B cell (primary cell): ENCODE results near the gene MYH15. TPM values are rescaled to one million over a fixed set of nuclear protein-coding genes. Genes with fewer than 3 reads are reported as not detected.

Experiments
- ATAC-seq: fragments of 200-7000 bp; cut with Tn5 transposase; one replicate; pipeline ENCODE4 v1.10.0; 2021; ENCODE audit warnings: low read depth, mild to moderate bottlenecking, moderate number of reproducible peaks, moderate library complexity
- CTCF ChIA-PET: fragments of 350-600 bp; sonication (Branson Sonifier 250); formaldehyde crosslinking; loops from one replicate; lab custom pipeline; 2021; ENCODE audit warnings: antibody characterized with exemption, inconsistent platforms; lab: Charles Lee
- POLR2A ChIA-PET: fragments of 350-600 bp; sonication (Branson Sonifier 250); formaldehyde crosslinking; loops from one replicate; lab custom pipeline; 2021; ENCODE audit warnings: antibody characterized with exemption; lab: Charles Lee
- DNase-seq: peaks from one replicate; pipeline ENCODE4 v3.0.0; 2013
- H2AFZ ChIP-seq: 2 replicates; pipeline ENCODE4 v1.6.1; 2012; ENCODE audit warnings: mild to moderate bottlenecking, low read depth, low read length; ENCODE audit not compliant: insufficient read depth, poor library complexity, severe bottlenecking
- H3K27ac ChIP-seq, 2 donors: 1 replicate in 1 of 2; 2 replicates in 1 of 2; pipeline ENCODE4 v1.5.1; 2012 to 2013; ENCODE audit warnings: low read length in 2 of 2, mild to moderate bottlenecking in 2 of 2, moderate library complexity in 1 of 2
- H3K27me3 ChIP-seq, 4 experiments: fragments of 200-600 bp in 1 of 4; sonication (generic) in 1 of 4; replicated peaks in 1 of 4; 1 replicate in 2 of 4; 2 replicates in 2 of 4; pipeline versions ENCODE4 v1.6.1 to v1.7.0; 2013 to 2016; ENCODE audit warnings: low read length in 3 of 4, mild to moderate bottlenecking in 2 of 4, mixed read lengths in 1 of 4, moderate library complexity in 1 of 4; ENCODE audit not compliant: insufficient read depth in 4 of 4, control insufficient read depth in 3 of 4; ENCODE audit errors: control extremely low read depth in 1 of 4
- H3K36me3 ChIP-seq, 2 experiments: replicated peaks in 1 of 2; 1 replicate in 1 of 2; 2 replicates in 1 of 2; pipeline versions ENCODE4 v1.6.1 to v1.7.1; 2013; ENCODE audit warnings: low read length in 1 of 2; ENCODE audit not compliant: insufficient read depth in 2 of 2, control insufficient read depth in 1 of 2; ENCODE audit errors: control extremely low read depth in 1 of 2, extremely low read depth in 1 of 2
- H3K4me1 ChIP-seq, 2 donors: fragments of 200-600 bp in 1 of 2; sonication (generic) in 1 of 2; 1 replicate in 1 of 2; 2 replicates in 1 of 2; pipeline versions ENCODE4 v1.5.1 to v1.6.1; 2013 to 2017; ENCODE audit warnings: low read length in 2 of 2; ENCODE audit not compliant: control insufficient read depth in 2 of 2, insufficient read depth in 2 of 2
- H3K4me2 ChIP-seq: replicated peaks from 2 replicates; pipeline ENCODE3; 2012; ENCODE audit warnings: mild to moderate bottlenecking, low read depth, low read length; ENCODE audit not compliant: poor library complexity, severe bottlenecking
- H3K4me3 ChIP-seq, 5 experiments: fragments of 200-600 bp in 1 of 5; sonication (generic) in 1 of 5; 1 replicate in 3 of 5; 2 replicates in 2 of 5; pipeline versions ENCODE4 v1.5.1 to v1.7.0; 2011 to 2016; ENCODE audit warnings: low read length in 4 of 5, mild to moderate bottlenecking in 4 of 5, low read depth in 2 of 5, control low read depth in 1 of 5, moderate library complexity in 1 of 5; ENCODE audit not compliant: insufficient read depth in 1 of 5; ENCODE audit errors: control extremely low read depth in 1 of 5, extremely low read depth in 1 of 5
- H3K79me2 ChIP-seq: fragments of 200-600 bp; sonication (generic); one replicate; pipeline ENCODE4 v1.6.0; 2016; ENCODE audit warnings: low read length; ENCODE audit not compliant: control insufficient read depth, insufficient read depth
- H3K9ac ChIP-seq: fragments of 200-600 bp; sonication (generic); 2 replicates; pipeline ENCODE4 v1.6.1; 2017; ENCODE audit warnings: mild to moderate bottlenecking, low read length, moderate library complexity
- H3K9me3 ChIP-seq, 3 donors: one replicate each; pipeline versions ENCODE4 v1.6.1 to v1.7.1; 2013; ENCODE audit warnings: low read length in 2 of 3; ENCODE audit not compliant: control insufficient read depth in 2 of 3, insufficient read depth in 1 of 3; ENCODE audit errors: control extremely low read depth in 1 of 3
- H4K20me1 ChIP-seq: 2 replicates; pipeline ENCODE4 v1.6.0; 2012; ENCODE audit warnings: mild to moderate bottlenecking, low read length; ENCODE audit not compliant: insufficient read depth, control insufficient read depth, poor library complexity, severe bottlenecking
- H3K27ac Mint-ChIP-seq: one replicate; pipeline ENCODE4 v1.8.0; 2021; ENCODE audit warnings: mixed read lengths
- H3K27me3 Mint-ChIP-seq: one replicate; pipeline ENCODE4 v1.8.0; 2021; ENCODE audit warnings: mixed read lengths
- H3K4me1 Mint-ChIP-seq: one replicate; pipeline ENCODE4 v1.8.0; 2021; ENCODE audit warnings: mixed read lengths
- H3K4me3 Mint-ChIP-seq: one replicate; pipeline ENCODE4 v1.8.0; 2021; ENCODE audit warnings: mixed read lengths
- H3K9me3 Mint-ChIP-seq: one replicate; pipeline ENCODE4 v1.8.0; 2022; ENCODE audit warnings: mixed read lengths; ENCODE audit not compliant: insufficient read depth
- CTCF ChIP-seq: fragments of 200-600 bp; IDR thresholded peaks from one replicate; pipeline ENCODE4 v1.8.0; 2022; ENCODE audit warnings: antibody characterized with exemption, mild to moderate bottlenecking
- EZH2 ChIP-seq: IDR thresholded peaks from 2 replicates; pipeline ENCODE4 v1.6.1; 2012; ENCODE audit warnings: borderline replicate concordance, low read depth, mild to moderate bottlenecking, moderate library complexity, low read length; ENCODE audit not compliant: insufficient read depth, poor library complexity, severe bottlenecking
- WGBS: methylation state at CpG from one replicate; pipeline ENCODE4 v1.1.5; 2013; ENCODE audit warnings: missing lambda C conversion rate; ENCODE audit not compliant: insufficient coverage; 5-methylcytosine and 5-hydroxymethylcytosine counted together
- intact Hi-C: fragments of 100-400 bp; cut with micrococcal nuclease; formaldehyde crosslinking; loops from one replicate; pipeline ENCODE4 v1.10.0; 2022
- polyA plus RNA-seq: library from polyadenylated mRNA; depleted of rRNA; stranded (reverse); fragments of >200 nt; gene quantifications from 2 replicates; pipeline ENCODE4 v1.2.3, GENCODE V29; 2012
- total RNA-seq, 2 donors: library from RNA; stranded (reverse); fragments of 120-200 nt in 1 of 2; gene quantifications; 1 replicate in 1 of 2; 2 replicates in 1 of 2; pipeline versions ENCODE4 v1.2.3 to v1.2.4, GENCODE V29; 2013 to 2022

Gene MYH15
- total and polyA plus RNA-seq, 2 donors (not counting 1 experiment from before 2014, with no cell fraction given): 0.06 TPM; not detected in 1

GRCh38 chr3:108473711-108474110 is 36.7 kb downstream of the MYH15 start:
- peaks cover 2% of the 10 kb centered on the region for H3K27me3 Mint-ChIP-seq
- no peak overlapping the region for H3K27ac Mint-ChIP-seq
- CTCF ChIA-PET: no interaction called here
- H3K36me3 ChIP-seq: no peaks in the 10 kb centered on the region
- H3K27me3 ChIP-seq: no peaks in the 10 kb centered on the region
- ATAC-seq (no peak), DNase-seq (no peak)
- POLR2A ChIA-PET: no interaction called here
- H3K4me3 ChIP-seq: no peak overlapping the region
- peaks cover 4 to 6% of the 10 kb centered on the region in 2 donors for H3K4me1 ChIP-seq
- no peak overlapping the region for H3K9ac ChIP-seq
- H4K20me1 ChIP-seq: no peaks in the 10 kb centered on the region
- peaks cover 0 to 3% (median 0%) of the 10 kb centered on the region in 3 donors for H3K9me3 ChIP-seq
- no peaks in the 10 kb centered on the region for H3K9me3 Mint-ChIP-seq
- TF ChIP-seq EZH2: no peak
- TF ChIP-seq CTCF: no peak
- peaks cover 12% of the 10 kb centered on the region for H3K4me1 Mint-ChIP-seq
- H3K4me3 Mint-ChIP-seq: no peak overlapping the region
- intact Hi-C loops: loop anchor here (10.0 kb wide), 1 partner anchor 389 kb away; no protein-coding TSS in a partner anchor
- H3K4me2 ChIP-seq: no peak overlapping the region
- H3K27ac ChIP-seq: no peak overlapping the region
- no peaks in the 10 kb centered on the region for H3K79me2 ChIP-seq
- H2AFZ ChIP-seq: no peak overlapping the region

DNA sequence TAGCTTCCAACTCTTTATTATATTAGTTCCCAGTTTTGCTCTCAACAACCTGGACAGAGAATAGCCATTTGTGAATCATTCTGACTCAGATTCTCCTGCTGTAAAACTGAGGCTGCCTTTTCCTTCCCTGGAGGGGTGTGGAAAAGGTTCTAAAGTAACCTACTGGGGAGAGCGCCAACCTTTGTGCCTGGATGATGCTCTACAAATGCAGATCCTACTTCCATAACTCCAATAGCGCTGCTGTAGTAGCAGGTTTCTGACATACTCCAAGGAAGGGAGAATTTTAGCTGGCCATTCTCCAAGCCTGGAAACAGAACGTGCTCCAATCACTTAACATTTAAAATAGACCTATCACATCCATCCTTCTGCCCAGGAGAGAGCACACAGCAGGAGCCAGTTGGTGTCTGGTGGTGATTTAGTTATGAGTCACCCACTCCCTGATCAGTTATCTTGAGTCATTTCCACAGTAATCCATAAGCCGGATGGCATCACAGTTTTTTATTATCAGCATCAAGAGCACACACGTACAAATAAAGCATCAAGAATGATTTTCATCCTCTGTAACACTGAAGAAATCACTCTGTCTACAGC is 38.3 kb downstream of the MYH15 start:
- DNase-seq: no peak
- Histone ChIP-seq H3K4me1 (peaks cover 4 to 6% of the 10 kb centered on the region in 2 donors), H3K79me2 (no peaks in the 10 kb centered on the region), H4K20me1 (no peaks in the 10 kb centered on the region), H3K36me3 (no peaks in the 10 kb centered on the region), H3K9me3 (peaks cover 0 to 3% (median 0%) of the 10 kb centered on the region in 3 donors), H2AFZ (no peak overlapping the region), H3K4me3 (no peak overlapping the region), H3K27me3 (no peaks in the 10 kb centered on the region), H3K4me2 (no peak overlapping the region), H3K27ac (no peak overlapping the region), H3K9ac (no peak overlapping the region)
- Mint-ChIP-seq H3K4me3 (no peak overlapping the region), H3K4me1 (peaks cover 9% of the 10 kb centered on the region), H3K9me3 (no peaks in the 10 kb centered on the region), H3K27me3 (no peaks in the 10 kb centered on the region), H3K27ac (no peak overlapping the region)
- 70% methylated on average over 2 of the region's 5 CpGs for WGBS
- ATAC-seq: no peak
- ChIA-PET CTCF (interaction anchor here (1.1 kb wide), 1 partner anchor 17 kb away, joined by 3 read pairs; no protein-coding TSS in a partner anchor), POLR2A (no interaction called here)
- intact Hi-C loops: loop anchor here (10.0 kb wide), 1 partner anchor 387 kb away; no protein-coding TSS in a partner anchor
- TF ChIP-seq EZH2: no peak
- TF ChIP-seq CTCF: no peak
